OCI-M2 (cell line): ENCODE measurements around the gene PHC2.

ENCODE experiments used
- DNase-seq: peaks from one replicate; lab custom pipeline; 2025; ENCODE audit not compliant: unreplicated experiment; lab: John Stamatoyannopoulos, UW

PHC2 gene

GRCh38 chr1:33336580-33336979 is 94.3 kb downstream of the PHC2 start:
- no peak for DNase-seq

- DNase-seq = no peak
These were observed 95.9 kb downstream of the PHC2 start for GRCh38 chr1:33335020-33335419.

GRCh38 chr1:33334081-33334552 is 96.8 kb downstream of the PHC2 start:
- DNase-seq = no peak

GRCh38 chr1:33332881-33333280 is 98.0 kb downstream of the PHC2 start:
- no peak for DNase-seq

GRCh38 chr1:33332357-33332789 is 98.5 kb downstream of the PHC2 start:
- DNase-seq = no peak

DNA sequence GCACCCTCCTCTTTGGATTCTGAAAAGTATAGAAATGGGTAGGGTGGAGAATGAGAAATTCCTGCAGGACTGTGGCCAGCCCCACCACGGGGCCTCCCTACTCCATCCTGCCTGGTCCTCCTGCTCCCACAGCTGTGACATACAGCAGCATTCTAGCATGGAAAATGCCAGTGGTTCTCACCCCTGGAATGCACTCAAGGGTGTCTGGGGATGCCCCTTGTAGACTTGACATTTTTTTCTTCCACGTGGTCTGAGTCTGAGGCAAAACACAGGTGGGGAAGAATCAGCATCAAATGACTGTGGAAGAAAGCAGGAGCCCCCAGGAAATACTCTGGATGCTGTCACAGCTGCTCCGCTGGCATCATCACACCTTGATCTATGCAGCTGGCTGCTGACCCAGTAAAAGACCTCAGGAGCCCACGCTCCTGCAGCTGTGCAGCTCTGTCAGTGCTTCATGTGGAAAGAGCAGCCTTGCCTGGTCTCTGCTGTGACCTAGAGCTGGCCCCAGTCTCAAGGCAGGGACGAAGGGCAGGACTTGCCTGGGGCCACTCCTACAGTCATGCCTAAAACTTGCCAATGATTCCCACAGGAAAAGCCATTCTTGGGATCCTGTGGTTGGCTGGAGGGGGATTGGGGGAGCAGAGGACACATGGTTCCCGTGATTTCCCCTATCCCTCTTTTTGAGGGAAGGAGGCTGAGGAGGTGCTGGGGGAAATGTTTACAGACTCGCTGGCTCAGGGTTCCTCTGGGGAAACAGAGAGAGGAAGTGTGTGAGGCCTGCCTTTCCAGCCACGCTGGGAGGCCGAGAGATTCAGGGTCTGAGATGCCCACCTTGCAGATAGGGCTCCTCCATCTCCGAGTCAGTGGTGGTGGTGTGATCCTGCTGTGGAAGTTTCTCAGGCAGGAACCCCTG is 99.2 kb downstream of the PHC2 start:
- DNase-seq = no peak

- DNase-seq = no peak
These were observed 100.0 kb downstream of the PHC2 start for GRCh38 chr1:33330906-33331305.

GRCh38 chr1:33330361-33330890 is 100.5 kb downstream of the PHC2 start:
- DNase-seq = no peak

DNA sequence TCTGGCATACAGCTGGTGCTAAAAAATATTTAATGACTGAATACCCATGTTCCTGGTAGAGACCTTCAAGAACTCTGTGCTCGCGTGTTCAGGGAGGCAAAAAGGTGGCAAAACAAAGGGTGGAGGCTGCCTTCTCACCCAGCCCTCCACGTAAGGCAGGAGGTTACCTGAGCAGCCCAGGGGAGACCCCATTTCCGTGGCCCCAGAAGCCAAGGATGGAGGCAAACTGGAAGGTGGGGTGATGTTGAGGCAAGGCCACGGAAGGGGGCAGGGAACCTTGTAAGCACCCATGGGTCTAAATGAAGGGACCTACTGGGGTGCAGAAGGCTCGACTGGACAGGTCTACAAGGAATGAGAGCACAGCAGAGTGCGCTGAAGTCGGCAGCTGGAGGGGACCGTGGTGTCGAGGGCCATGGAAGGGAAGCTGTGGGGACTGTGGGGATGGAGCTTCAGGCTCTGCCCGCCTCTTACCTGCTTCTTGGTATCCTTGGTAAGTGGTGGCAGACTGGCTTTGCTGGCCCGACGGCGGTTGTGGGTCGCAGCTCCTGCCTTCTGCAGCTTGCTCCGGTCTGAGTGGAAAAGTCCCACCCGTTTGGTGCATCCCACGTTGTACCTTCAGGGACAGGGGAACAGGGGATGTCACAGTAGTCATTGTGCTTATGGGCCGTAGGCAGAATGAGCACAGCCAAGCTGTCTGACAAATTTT is 101.1 kb downstream of the PHC2 start:
- DNase-seq = no peak

- no peak for DNase-seq
These were observed 102.1 kb downstream of the PHC2 start for GRCh38 chr1:33328817-33329216.

- DNase-seq = no peak
These were observed 103.1 kb downstream of the PHC2 start for GRCh38 chr1:33327587-33328325.

DNA sequence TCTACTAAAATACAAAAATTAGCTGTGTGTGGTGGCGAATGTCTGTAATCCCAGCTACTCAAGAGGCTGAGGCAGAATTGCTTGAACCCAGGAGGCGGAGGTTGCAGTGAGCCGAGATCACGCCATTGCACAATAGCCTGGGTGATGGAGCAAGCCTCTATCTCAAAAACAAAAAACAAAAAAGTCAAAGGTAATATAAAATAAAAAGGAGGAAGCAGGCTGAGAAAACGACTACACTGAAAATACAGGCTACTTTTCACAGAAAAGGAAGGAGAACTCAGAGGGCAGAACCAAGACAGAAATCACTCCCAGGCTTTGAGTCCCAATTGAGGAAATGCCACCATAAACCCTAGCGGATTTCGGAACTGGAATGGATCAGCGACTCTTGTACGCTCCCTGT is 104.1 kb downstream of the PHC2 start:
- DNase-seq = no peak

- no peak for DNase-seq
These were observed 106.0 kb downstream of the PHC2 start for GRCh38 chr1:33324677-33325575.

GRCh38 chr1:33323663-33324477 is 107.0 kb downstream of the PHC2 start:
- DNase-seq = no peak

- no peak for DNase-seq
These were observed 107.9 kb downstream of the PHC2 start for GRCh38 chr1:33322870-33323585.

DNA sequence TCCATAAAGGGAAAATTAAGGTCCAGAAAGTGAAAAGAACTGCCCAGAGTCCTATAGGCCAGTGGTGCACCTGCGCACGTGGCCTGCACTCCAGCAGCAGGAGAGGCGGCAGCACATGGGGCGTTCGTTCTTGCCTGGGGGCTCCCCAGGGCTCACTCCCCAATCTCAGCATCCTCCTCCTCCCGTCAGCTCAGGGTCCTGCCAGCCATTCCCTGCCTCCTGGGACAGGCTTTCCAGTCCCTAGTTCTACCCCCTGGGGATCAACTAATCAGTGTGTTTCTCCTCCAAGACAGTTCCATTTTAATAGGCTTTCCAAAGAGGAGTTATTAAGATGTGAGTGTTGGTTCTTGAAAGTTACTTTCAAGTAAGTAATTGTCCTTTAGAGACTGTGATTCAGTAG is 108.8 kb downstream of the PHC2 start:
- DNase-seq = no peak

DNA sequence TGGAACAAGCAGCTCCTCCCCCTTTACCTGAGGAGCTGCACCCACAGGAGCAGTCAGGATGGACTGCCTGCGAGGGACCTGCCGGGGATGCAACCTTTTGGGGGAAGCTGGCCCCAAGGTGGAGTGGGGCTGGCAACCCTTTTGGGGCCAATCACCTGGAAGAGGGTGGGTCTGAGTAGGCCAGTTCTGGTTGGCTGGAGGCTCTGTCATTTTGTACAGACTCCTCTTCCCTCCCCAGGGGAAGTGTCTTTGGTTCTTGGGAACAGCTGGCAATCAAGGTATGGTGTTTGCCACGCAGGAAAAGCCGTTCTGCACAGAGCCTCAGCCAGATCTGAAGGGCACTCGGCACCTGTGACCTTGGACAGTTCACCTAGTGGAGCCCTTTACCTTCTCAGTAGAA is 109.7 kb downstream of the PHC2 start:
- no peak for DNase-seq

DNA sequence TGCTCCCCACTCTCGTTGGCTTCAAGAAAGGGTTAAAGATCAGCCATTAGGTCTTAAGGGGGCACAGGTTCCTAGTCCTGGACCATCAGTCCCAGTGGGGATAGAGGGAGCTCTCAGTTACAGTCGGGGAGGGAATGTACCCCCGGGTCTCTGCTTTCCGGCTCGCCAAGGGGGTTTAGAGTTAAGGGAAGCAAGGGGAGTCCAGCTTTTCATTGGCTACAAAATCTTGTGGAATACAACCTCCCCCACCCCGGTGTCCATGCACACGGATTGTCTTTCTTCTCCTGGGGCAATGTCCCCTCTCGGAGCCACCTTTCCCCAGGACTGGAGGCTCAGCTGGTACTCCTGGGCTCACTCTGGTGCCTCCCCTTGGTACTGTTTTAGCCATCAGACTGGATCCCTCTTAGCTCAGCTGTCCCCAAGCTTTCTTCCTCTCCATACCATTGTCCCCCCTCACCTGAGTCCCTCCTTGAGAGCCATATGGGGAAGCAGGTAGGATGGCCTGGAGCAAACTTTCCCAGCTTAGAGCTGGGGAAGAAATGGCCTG is 110.2 kb downstream of the PHC2 start, which contains the start of gene A3GALT2:
Gene A3GALT2, minus strand, starts transcription at position 480 of the 547 bp plus-strand sequence. Its CDS starts 0 bp downstream, at position 480.
- DNase-seq = no peak
